ENCODE measurements around the gene NDUFB10. TPM values are rescaled to one million over a fixed set of nuclear protein-coding genes. Genes with fewer than 3 reads are reported as not detected.
"Not testable (repeated sequence)": the region's sequence is repeated elsewhere in the genome, so short reads cannot be mapped to it uniquely, and the experiment has no call there.

NDUFB10 gene
- total RNA-seq, 1 experiment from 2014 or later: 287 TPM

DNA sequence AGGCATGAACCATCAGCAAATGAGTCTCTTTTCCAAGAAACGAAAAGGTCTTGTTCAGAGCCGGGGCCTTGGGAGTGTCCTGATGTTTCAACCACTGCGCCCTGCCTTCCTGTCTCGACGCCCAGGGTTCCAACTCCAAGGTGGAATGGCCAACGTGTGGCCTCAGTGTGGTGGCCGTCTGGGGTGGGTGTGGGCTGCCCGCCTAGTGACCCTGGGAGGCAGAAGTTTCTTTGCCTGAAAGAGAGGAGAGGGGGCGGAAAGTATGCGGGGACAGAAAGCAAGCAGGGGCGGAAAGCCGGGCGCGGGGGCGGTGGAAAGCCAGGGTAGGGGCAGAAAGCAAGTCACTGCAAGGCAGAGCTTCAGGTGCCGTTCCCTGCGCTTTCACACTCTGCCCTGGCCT is 20.4 kb upstream of the NDUFB10 start:
- TF ChIP-seq POLR2AphosphoS5 (IDR thresholded peaks at IDR 0.05; ENCODE audit: low read depth, low read length): no peak
- TF ChIP-seq, protein P1, sequence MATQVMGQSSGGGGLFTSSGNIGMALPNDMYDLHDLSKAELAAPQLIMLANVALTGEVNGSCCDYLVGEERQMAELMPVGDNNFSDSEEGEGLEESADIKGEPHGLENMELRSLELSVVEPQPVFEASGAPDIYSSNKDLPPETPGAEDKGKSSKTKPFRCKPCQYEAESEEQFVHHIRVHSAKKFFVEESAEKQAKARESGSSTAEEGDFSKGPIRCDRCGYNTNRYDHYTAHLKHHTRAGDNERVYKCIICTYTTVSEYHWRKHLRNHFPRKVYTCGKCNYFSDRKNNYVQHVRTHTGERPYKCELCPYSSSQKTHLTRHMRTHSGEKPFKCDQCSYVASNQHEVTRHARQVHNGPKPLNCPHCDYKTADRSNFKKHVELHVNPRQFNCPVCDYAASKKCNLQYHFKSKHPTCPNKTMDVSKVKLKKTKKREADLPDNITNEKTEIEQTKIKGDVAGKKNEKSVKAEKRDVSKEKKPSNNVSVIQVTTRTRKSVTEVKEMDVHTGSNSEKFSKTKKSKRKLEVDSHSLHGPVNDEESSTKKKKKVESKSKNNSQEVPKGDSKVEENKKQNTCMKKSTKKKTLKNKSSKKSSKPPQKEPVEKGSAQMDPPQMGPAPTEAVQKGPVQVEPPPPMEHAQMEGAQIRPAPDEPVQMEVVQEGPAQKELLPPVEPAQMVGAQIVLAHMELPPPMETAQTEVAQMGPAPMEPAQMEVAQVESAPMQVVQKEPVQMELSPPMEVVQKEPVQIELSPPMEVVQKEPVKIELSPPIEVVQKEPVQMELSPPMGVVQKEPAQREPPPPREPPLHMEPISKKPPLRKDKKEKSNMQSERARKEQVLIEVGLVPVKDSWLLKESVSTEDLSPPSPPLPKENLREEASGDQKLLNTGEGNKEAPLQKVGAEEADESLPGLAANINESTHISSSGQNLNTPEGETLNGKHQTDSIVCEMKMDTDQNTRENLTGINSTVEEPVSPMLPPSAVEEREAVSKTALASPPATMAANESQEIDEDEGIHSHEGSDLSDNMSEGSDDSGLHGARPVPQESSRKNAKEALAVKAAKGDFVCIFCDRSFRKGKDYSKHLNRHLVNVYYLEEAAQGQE (IDR thresholded peaks at IDR 0.05; ENCODE audit: insufficient read depth in 1 of 2, low read depth in 2 of 2, low read length in 1 of 2): no peak
- TF ChIP-seq TCF7L2 (IDR thresholded peaks at IDR 0.05; ENCODE audit: low read depth, low read length): no peak
- no peaks in the 10 kb centered on the region for H3K9me3 ChIP-seq (ENCODE audit: control insufficient read depth, insufficient read depth, low read depth, low read length)
- DNase-seq (ENCODE audit: low read depth, low spot score) (no peak), ATAC-seq (no peak)
- H3K4me3 ChIP-seq (ENCODE audit: low read depth in 2 of 2, low read length in 2 of 2): no peak overlapping the region
- H3K4me1 ChIP-seq (ENCODE audit: control insufficient read depth, insufficient read depth, low read length): peaks cover 11% of the 10 kb centered on the region
- H3K27me3 ChIP-seq (ENCODE audit: control insufficient read depth, insufficient read depth, low read length): no peaks in the 10 kb centered on the region
- no peak overlapping the region for H3K27ac ChIP-seq (ENCODE audit: low read length)
- no peaks in the 10 kb centered on the region; the same call in 1 of the 2 replicates for H3K36me3 ChIP-seq (ENCODE audit: control insufficient read depth, insufficient read depth, low read length)
- BruUV-seq (replicated peaks): no TSS peak
- CTCF ChIA-PET: no interaction called here
- POLR2A ChIA-PET: no interaction called here
- in situ Hi-C loops (cut with HindIII; ENCODE audit: low pct_unique_long_range_greater_than_20kb, low sequenced_read_pairs) (no loop called here), intact Hi-C loops (cut with micrococcal nuclease; ENCODE audit: unreplicated experiment) (no loop called here)

DNA sequence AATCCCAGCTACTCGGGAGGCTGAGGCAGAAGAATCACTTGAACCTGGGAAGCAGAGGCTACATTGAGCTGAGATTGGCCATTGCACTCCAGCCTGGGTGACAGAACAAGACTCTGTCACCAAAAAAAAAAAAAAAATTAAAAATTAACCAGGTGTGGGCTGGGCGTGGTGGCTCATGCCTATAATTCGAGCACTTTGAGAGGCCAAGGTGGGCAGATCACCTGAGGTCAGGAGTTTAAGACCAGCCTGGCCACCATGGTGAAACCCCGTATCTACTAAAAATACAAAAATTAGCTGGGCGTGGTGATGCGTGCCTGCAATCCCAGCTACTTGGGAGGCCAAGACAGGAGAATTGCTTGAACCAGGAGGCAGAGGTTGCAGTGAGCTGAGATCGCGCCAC is 19.5 kb upstream of the NDUFB10 start:
- H3K27ac ChIP-seq (ENCODE audit: low read length); intact Hi-C loops (cut with micrococcal nuclease; ENCODE audit: unreplicated experiment); POLR2A ChIA-PET; BruUV-seq (replicated peaks); H3K27me3 ChIP-seq (ENCODE audit: control insufficient read depth, insufficient read depth, low read length); H3K9me3 ChIP-seq (ENCODE audit: control insufficient read depth, insufficient read depth, low read depth, low read length); H3K4me3 ChIP-seq (ENCODE audit: low read depth in 2 of 2, low read length in 2 of 2); in situ Hi-C loops (cut with HindIII; ENCODE audit: low pct_unique_long_range_greater_than_20kb, low sequenced_read_pairs); ATAC-seq; DNase-seq (ENCODE audit: low read depth, low spot score); H3K36me3 ChIP-seq (ENCODE audit: control insufficient read depth, insufficient read depth, low read length): not testable (repeated sequence)
- CTCF ChIA-PET: interaction anchor here (0.7 kb wide), 2 partner anchors 18 to 25 kb away, joined by 3 read pairs; no protein-coding TSS in a partner anchor
- H3K4me1 ChIP-seq (ENCODE audit: control insufficient read depth, insufficient read depth, low read length): peaks cover 11% of the 10 kb centered on the region

DNA sequence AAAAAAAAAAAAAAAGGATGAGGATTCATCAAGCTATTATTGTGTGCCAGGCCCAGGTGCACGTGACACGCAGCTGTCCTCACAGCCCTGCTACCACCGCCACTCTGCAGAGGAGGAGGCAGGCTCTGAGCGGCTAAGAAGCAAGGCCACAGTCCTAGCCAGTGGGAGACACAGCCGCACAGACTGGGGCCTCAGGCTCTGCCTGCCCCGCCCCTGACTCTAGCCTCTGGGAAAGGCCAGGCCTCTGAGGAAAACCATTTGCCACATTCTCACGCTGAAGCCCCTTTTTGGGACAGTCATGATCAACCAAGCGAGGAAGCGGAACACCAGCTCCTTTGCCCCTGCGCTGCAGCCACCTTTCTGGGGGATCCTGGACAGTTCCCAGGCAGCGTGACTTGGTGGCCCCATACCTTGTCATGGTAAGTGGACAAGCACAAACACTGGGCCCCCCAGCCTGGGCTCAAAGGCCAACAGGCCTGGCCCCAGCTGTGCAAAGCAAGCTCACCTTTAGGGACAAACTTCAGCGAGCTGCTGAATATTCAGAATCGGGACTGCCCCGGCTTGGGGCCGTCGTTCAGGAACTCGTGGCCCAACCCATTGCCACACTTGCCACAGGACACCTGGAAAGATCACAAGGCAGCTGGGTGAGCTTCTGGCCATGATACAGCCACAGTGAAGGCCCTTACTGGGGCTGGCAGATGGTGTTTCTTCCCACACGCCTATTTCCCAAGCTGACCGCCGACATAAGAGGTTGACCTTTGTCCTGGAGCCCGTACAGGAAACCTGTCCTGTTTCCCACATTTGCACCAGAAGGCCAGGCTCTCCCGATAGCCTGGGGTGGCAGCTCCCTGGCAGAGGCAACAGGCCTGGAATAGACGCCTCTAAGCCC is 18.8 kb upstream of the NDUFB10 start:
- H3K4me3 ChIP-seq (ENCODE audit: low read depth in 2 of 2, low read length in 2 of 2): no peak overlapping the region
- TF ChIP-seq POLR2AphosphoS5 (IDR thresholded peaks at IDR 0.05; ENCODE audit: low read depth, low read length): no peak
- TF ChIP-seq, protein P1 (IDR thresholded peaks at IDR 0.05; ENCODE audit: insufficient read depth in 1 of 2, low read depth in 2 of 2, low read length in 1 of 2): no peak
- TF ChIP-seq, protein P2, sequence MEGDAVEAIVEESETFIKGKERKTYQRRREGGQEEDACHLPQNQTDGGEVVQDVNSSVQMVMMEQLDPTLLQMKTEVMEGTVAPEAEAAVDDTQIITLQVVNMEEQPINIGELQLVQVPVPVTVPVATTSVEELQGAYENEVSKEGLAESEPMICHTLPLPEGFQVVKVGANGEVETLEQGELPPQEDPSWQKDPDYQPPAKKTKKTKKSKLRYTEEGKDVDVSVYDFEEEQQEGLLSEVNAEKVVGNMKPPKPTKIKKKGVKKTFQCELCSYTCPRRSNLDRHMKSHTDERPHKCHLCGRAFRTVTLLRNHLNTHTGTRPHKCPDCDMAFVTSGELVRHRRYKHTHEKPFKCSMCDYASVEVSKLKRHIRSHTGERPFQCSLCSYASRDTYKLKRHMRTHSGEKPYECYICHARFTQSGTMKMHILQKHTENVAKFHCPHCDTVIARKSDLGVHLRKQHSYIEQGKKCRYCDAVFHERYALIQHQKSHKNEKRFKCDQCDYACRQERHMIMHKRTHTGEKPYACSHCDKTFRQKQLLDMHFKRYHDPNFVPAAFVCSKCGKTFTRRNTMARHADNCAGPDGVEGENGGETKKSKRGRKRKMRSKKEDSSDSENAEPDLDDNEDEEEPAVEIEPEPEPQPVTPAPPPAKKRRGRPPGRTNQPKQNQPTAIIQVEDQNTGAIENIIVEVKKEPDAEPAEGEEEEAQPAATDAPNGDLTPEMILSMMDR (IDR thresholded peaks at IDR 0.05): no peak
- TF ChIP-seq TCF7L2 (IDR thresholded peaks at IDR 0.05; ENCODE audit: low read depth, low read length): no peak
- TF ChIP-seq SIN3A (IDR thresholded peaks at IDR 0.05; ENCODE audit: borderline replicate concordance, insufficient read depth, low read depth, low read length): no peak
- no peak for DNase-seq (ENCODE audit: low read depth, low spot score)
- no peaks in the 10 kb centered on the region for H3K9me3 ChIP-seq (ENCODE audit: control insufficient read depth, insufficient read depth, low read depth, low read length)
- ATAC-seq: no peak
- peaks cover 11% of the 10 kb centered on the region for H3K4me1 ChIP-seq (ENCODE audit: control insufficient read depth, insufficient read depth, low read length)
- H3K36me3 ChIP-seq (ENCODE audit: control insufficient read depth, insufficient read depth, low read length): no peaks in the 10 kb centered on the region; the same call in 1 of the 2 replicates
- intact Hi-C loops (cut with micrococcal nuclease; ENCODE audit: unreplicated experiment) (no loop called here), in situ Hi-C loops (cut with HindIII; ENCODE audit: low pct_unique_long_range_greater_than_20kb, low sequenced_read_pairs) (no loop called here)
- no peak overlapping the region for H3K27ac ChIP-seq (ENCODE audit: low read length)
- CTCF ChIA-PET: interaction anchor here (0.7 kb wide), 3 partner anchors 17 to 1230 kb away, joined by 3 to 4 read pairs (median 3); no protein-coding TSS in a partner anchor
- BruUV-seq (replicated peaks): no TSS peak
- POLR2A ChIA-PET: interaction anchor here (0.5 kb wide), 1 partner anchor 70 kb away, joined by 3 read pairs; no protein-coding TSS in a partner anchor
- H3K27me3 ChIP-seq (ENCODE audit: control insufficient read depth, insufficient read depth, low read length): no peaks in the 10 kb centered on the region
